Liver (tissue), 9 donors: ENCODE measurements around the gene FGG. TPM values are rescaled to one million over a fixed set of nuclear protein-coding genes. Genes with fewer than 3 reads are reported as not detected.

ENCODE experiments used
- DNase-seq: peaks from one replicate; pipeline ENCODE4 v3.0.0-alpha.2; 2017; ENCODE audit warnings: low spot score
- H3K27ac ChIP-seq, 2 donors: one replicate each; pipeline ENCODE4 v1.7.0; 2013; ENCODE audit warnings: inconsistent platforms in 2 of 2, low read length in 2 of 2, control low read depth in 1 of 2, low read depth in 1 of 2, mild to moderate bottlenecking in 1 of 2
- H3K27me3 ChIP-seq, 4 donors: one replicate each; pipeline versions ENCODE4 v1.6.1 to v1.7.0; 2013; ENCODE audit warnings: low read length in 3 of 4, inconsistent platforms in 1 of 4, mild to moderate bottlenecking in 1 of 4, moderate library complexity in 1 of 4; ENCODE audit not compliant: control insufficient read depth in 4 of 4, insufficient read depth in 4 of 4
- H3K36me3 ChIP-seq, 4 donors: one replicate each; pipeline versions ENCODE4 v1.6.1 to v1.7.0; 2013; ENCODE audit warnings: low read length in 3 of 4, mild to moderate bottlenecking in 3 of 4, low read depth in 1 of 4, moderate library complexity in 1 of 4; ENCODE audit not compliant: control insufficient read depth in 4 of 4, insufficient read depth in 3 of 4
- H3K4me1 ChIP-seq, 4 donors: one replicate each; pipeline versions ENCODE4 v1.6.1 to v1.7.0; 2013; ENCODE audit warnings: low read length in 3 of 4, mild to moderate bottlenecking in 3 of 4, moderate library complexity in 1 of 4; ENCODE audit not compliant: control insufficient read depth in 4 of 4, insufficient read depth in 4 of 4
- H3K4me3 ChIP-seq, 3 donors: one replicate each; pipeline versions ENCODE4 v1.6.1 to v1.7.0; 2013; ENCODE audit warnings: low read length in 3 of 3, control low read depth in 1 of 3, low read depth in 1 of 3, mild to moderate bottlenecking in 1 of 3
- H3K9ac ChIP-seq, 2 donors: one replicate each; pipeline ENCODE4 v1.7.0; 2013; ENCODE audit warnings: low read length in 2 of 2, mild to moderate bottlenecking in 2 of 2, moderate library complexity in 2 of 2, control low read depth in 1 of 2, low read depth in 1 of 2
- H3K9me3 ChIP-seq, 4 donors: one replicate each; pipeline versions ENCODE4 v1.6.1 to v1.7.0; 2013; ENCODE audit warnings: low read length in 3 of 4; ENCODE audit not compliant: control insufficient read depth in 4 of 4
- CTCF ChIP-seq: fragments of 150-350 bp; IDR thresholded peaks from 2 replicates; pipeline ENCODE4 v1.5.1; 2017; ENCODE audit warnings: improper control_type of control experiment, low read depth, low read length; ENCODE audit not compliant: missing input control
- EGR1 ChIP-seq, 2 donors: IDR thresholded peaks; 2 replicates each; pipeline ENCODE4 v1.6.1; 2016 to 2018; ENCODE audit warnings: antibody characterized with exemption in 2 of 2, low read depth in 2 of 2
- FOXA1 ChIP-seq: IDR thresholded peaks from 2 replicates; pipeline ENCODE4 v1.6.1; 2016; ENCODE audit warnings: antibody characterized with exemption
- FOXA2 ChIP-seq: IDR thresholded peaks from 2 replicates; pipeline ENCODE4 v1.6.1; 2016; ENCODE audit warnings: antibody characterized with exemption
- GABPA ChIP-seq, 2 donors: IDR thresholded peaks in 1 of 2; conservative IDR thresholded peaks in 1 of 2; 2 replicates each; pipeline ENCODE4 v1.6.1; 2016; ENCODE audit warnings: antibody characterized with exemption in 2 of 2, mild to moderate bottlenecking in 1 of 2, moderate library complexity in 1 of 2
- HNF4A ChIP-seq, 2 donors: conservative IDR thresholded peaks; 2 replicates each; pipeline ENCODE4 v1.6.1; 2016; ENCODE audit warnings: antibody characterized with exemption in 2 of 2, mild to moderate bottlenecking in 2 of 2
- HNF4G ChIP-seq: IDR thresholded peaks from 2 replicates; pipeline ENCODE4 v1.6.1; 2016; ENCODE audit warnings: antibody characterized with exemption
- JUND ChIP-seq, 2 donors: IDR thresholded peaks; 2 replicates each; pipeline ENCODE4 v1.6.1; 2016; ENCODE audit warnings: antibody characterized with exemption in 2 of 2
- MAX ChIP-seq: IDR thresholded peaks from 2 replicates; pipeline ENCODE4 v1.6.1; 2016; ENCODE audit warnings: antibody characterized with exemption
- NR2F2 ChIP-seq: IDR thresholded peaks from 2 replicates; pipeline ENCODE4 v1.6.1; 2016; ENCODE audit warnings: antibody characterized with exemption
- RAD21 ChIP-seq, 2 donors: IDR thresholded peaks; 2 replicates each; pipeline ENCODE4 v1.6.1; 2016; ENCODE audit warnings: antibody characterized with exemption in 2 of 2, mild to moderate bottlenecking in 2 of 2
- RXRA ChIP-seq, 2 donors: IDR thresholded peaks; 2 replicates each; pipeline ENCODE4 v1.6.1; 2017 to 2018; ENCODE audit warnings: antibody characterized with exemption in 2 of 2, mild to moderate bottlenecking in 1 of 2
- SP1 ChIP-seq: IDR thresholded peaks from 2 replicates; pipeline ENCODE4 v1.6.1; 2018; ENCODE audit warnings: antibody characterized with exemption, mild to moderate bottlenecking
- TAF1 ChIP-seq: conservative IDR thresholded peaks from 2 replicates; pipeline ENCODE4 v1.6.1; 2016; ENCODE audit warnings: antibody characterized with exemption, mild to moderate bottlenecking
- YY1 ChIP-seq: IDR thresholded peaks from 2 replicates; pipeline ENCODE4 v1.6.1; 2016; ENCODE audit warnings: antibody characterized with exemption, mild to moderate bottlenecking
- ZBTB33 ChIP-seq: IDR thresholded peaks from 2 replicates; pipeline ENCODE4 v1.6.1; 2016; ENCODE audit warnings: antibody characterized with exemption
- WGBS: extraction: QIAGEN DNeasy Blood & Tissue Kit; methylation state at CpG from one replicate; pipeline ENCODE4 v1.1.7; 2013; 5-methylcytosine and 5-hydroxymethylcytosine counted together
- polyA plus RNA-seq, 2 donors: library from polyadenylated mRNA; stranded (reverse) in 1 of 2; unstranded in 1 of 2; fragments of 200-250 nt in 1 of 2; fragments of >200 nt in 1 of 2; fragmentation: Nextera tagmentation in 1 of 2; extraction: Ambion mirVana in 1 of 2; gene quantifications; one replicate each; pipeline versions ENCODE4 v1.2.1 to v1.2.3, GENCODE V29; 2013 to 2015
- total RNA-seq, 2 donors: library from RNA; depleted of rRNA; stranded (reverse); fragments of >200 nt; gene quantifications; one replicate each; pipeline ENCODE4 v1.2.3, GENCODE V29; 2014
- TF ChIP-seq, protein P1 (sequence below): IDR thresholded peaks from 2 replicates; pipeline ENCODE4 v1.6.1; 2016; ENCODE audit warnings: antibody characterized with exemption
- TF ChIP-seq, protein P2 (sequence below): IDR thresholded peaks from 2 replicates; pipeline ENCODE4 v1.6.1; 2016; ENCODE audit warnings: antibody characterized with exemption, mild to moderate bottlenecking
- donor health status: healthy.
- donor health status: healthy.
- donor health status: healthy.
- donor health status: healthy.
- donor health status: healthy.

Gene FGG
- total and polyA plus RNA-seq, 4 donors: 7,404 to 20,700 (median 15,071) TPM

DNA sequence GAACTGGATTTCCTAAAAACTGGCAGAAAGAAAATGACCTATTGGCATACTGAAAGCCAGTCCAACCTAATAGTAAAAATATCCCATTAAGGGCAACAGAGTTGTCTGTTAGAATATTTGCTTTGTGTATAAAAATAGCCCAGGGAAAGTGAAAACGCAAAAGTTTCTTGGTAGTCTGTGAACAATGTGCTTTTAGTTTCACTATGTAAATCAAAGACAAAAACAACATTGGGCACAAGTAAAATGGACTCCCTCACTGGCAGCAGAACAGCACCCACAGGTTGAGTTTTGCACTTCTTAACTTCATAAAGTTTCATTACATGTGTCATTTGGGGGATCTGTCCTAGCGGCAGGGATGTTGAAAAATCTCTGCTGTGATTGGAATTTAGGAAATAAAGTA, 4.3 kb upstream of the FGG start:
- Histone ChIP-seq H3K27ac (peak overlapping the region; percentile 74 to 89), H3K9ac (peak overlapping the region in 1 of 2 donors; percentile 54)

GRCh38 chr4:154616287-154616686, 3.8 kb upstream of the FGG start:
- Histone ChIP-seq H3K9me3 (no peaks in the 10 kb centered on the region), H3K36me3 (no peaks in the 10 kb centered on the region), H3K9ac (peak overlapping the region in 1 of 2 donors; percentile 54), H3K4me1 (peaks cover 9 to 55% (median 49%) of the 10 kb centered on the region in 4 donors), H3K27ac (peak overlapping the region; percentile 74 to 89), H3K4me3 (peak overlapping the region in 1 of 3 donors; percentile 39), H3K27me3 (no peaks in the 10 kb centered on the region)
- 22% methylated on average over 4 of the region's 4 CpGs for WGBS
- no peak for TF ChIP-seq TAF1
- no peak for DNase-seq

More for the DNA sequence above, 4.3 kb upstream of the FGG start:
- no peaks in the 10 kb centered on the region for H3K9me3 ChIP-seq
- TF ChIP-seq RXRA (IDR thresholded peaks at IDR 0.05) (peak in 1 of 2 donors; percentile 8), YY1 (peak; percentile 57), SP1 (peak; percentile 38)
- TF ChIP-seq, protein P1, sequence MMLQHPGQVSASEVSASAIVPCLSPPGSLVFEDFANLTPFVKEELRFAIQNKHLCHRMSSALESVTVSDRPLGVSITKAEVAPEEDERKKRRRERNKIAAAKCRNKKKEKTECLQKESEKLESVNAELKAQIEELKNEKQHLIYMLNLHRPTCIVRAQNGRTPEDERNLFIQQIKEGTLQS: no peak
- no peak for DNase-seq
- 23% methylated on average over 2 of the region's 2 CpGs for WGBS
- peak overlapping the region in 2 of 3 donors; percentile 15 to 44 for H3K4me3 ChIP-seq
- H3K4me1 ChIP-seq: peaks cover 9 to 55% (median 49%) of the 10 kb centered on the region in 4 donors
- no peaks in the 10 kb centered on the region for H3K27me3 ChIP-seq
- H3K36me3 ChIP-seq: no peaks in the 10 kb centered on the region

DNA sequence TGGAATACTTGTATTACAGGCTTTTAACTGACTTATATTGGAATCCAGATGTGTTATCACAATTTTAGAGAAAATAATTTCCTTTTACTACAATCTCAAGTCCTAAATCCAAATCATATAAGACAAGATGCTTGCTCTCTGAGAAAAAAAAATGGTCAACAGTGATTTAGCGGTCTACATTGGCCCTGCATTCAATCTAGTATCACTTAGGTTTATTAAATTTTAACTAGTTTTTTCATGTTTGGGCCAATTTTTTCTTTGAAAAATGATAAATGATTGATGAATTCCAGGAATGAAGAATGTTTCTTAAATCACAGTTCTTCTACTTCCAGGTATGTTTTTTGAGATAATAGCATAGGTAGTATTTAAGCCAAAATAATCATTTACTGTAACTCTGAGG, 2.8 kb upstream of the FGG start:
- Histone ChIP-seq H3K9me3 (no peaks in the 10 kb centered on the region), H3K9ac (no peak overlapping the region), H3K27me3 (no peaks in the 10 kb centered on the region), H3K27ac (peak overlapping the region; percentile 74 to 89), H3K4me1 (peaks cover 7 to 53% (median 48%) of the 10 kb centered on the region in 4 donors), H3K36me3 (peaks cover 0 to 6% (median 4%) of the 10 kb centered on the region in 4 donors), H3K4me3 (peak overlapping the region in 1 of 3 donors; percentile 52)
- DNase-seq: no peak
- 36% methylated on average over 1 of the region's 1 CpG for WGBS
- no peak for TF ChIP-seq NR2F2
- no peak for TF ChIP-seq GABPA (IDR thresholded peaks at IDR 0.05 in 1 of 2, conservative IDR thresholded peaks at IDR 0.05 in 1 of 2)
- peak in 1 of 2 donors; percentile 37 for TF ChIP-seq RXRA (IDR thresholded peaks at IDR 0.05)
- TF ChIP-seq JUND (IDR thresholded peaks at IDR 0.05): no peak
- no peak for TF ChIP-seq FOXA1
- TF ChIP-seq, protein P1: no peak
- peak; percentile 17 to 28 for TF ChIP-seq HNF4A (conservative IDR thresholded peaks at IDR 0.05)
- peak; percentile 28 for TF ChIP-seq YY1
- TF ChIP-seq TAF1: peak; percentile 9
- TF ChIP-seq SP1: peak; percentile 61
- TF ChIP-seq EGR1 (IDR thresholded peaks at IDR 0.05; ENCODE audit: low read depth in 2 of 2): no peak
- peak; percentile 20 for TF ChIP-seq MAX
- TF ChIP-seq CTCF: peak; percentile 9
- TF ChIP-seq RAD21 (IDR thresholded peaks at IDR 0.05): no peak
- TF ChIP-seq, protein P2, sequence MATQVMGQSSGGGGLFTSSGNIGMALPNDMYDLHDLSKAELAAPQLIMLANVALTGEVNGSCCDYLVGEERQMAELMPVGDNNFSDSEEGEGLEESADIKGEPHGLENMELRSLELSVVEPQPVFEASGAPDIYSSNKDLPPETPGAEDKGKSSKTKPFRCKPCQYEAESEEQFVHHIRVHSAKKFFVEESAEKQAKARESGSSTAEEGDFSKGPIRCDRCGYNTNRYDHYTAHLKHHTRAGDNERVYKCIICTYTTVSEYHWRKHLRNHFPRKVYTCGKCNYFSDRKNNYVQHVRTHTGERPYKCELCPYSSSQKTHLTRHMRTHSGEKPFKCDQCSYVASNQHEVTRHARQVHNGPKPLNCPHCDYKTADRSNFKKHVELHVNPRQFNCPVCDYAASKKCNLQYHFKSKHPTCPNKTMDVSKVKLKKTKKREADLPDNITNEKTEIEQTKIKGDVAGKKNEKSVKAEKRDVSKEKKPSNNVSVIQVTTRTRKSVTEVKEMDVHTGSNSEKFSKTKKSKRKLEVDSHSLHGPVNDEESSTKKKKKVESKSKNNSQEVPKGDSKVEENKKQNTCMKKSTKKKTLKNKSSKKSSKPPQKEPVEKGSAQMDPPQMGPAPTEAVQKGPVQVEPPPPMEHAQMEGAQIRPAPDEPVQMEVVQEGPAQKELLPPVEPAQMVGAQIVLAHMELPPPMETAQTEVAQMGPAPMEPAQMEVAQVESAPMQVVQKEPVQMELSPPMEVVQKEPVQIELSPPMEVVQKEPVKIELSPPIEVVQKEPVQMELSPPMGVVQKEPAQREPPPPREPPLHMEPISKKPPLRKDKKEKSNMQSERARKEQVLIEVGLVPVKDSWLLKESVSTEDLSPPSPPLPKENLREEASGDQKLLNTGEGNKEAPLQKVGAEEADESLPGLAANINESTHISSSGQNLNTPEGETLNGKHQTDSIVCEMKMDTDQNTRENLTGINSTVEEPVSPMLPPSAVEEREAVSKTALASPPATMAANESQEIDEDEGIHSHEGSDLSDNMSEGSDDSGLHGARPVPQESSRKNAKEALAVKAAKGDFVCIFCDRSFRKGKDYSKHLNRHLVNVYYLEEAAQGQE: no peak
- TF ChIP-seq ZBTB33: no peak
- no peak for TF ChIP-seq FOXA2
- no peak for TF ChIP-seq HNF4G
